A673 (cell line): Measurements from ENCODE around the gene HSFX2.

Experiments used
- EZH2 ChIP-seq: fragments of 200-600 bp; sonication (generic); IDR thresholded peaks from 2 replicates; pipeline ENCODE4 v1.6.1; 2017; ENCODE audit warnings: borderline replicate concordance, low read depth, mild to moderate bottlenecking, mixed read lengths, antibody characterized with exemption, low read length; ENCODE audit not compliant: poor library complexity, severe bottlenecking
- TF ChIP-seq, protein P1 (sequence below): fragments of 300-800, 200-600 bp; sonication (generic); conservative IDR thresholded peaks from 2 replicates; pipeline ENCODE4 v1.5.1; 2017; ENCODE audit warnings: low read depth, mild to moderate bottlenecking, antibody characterized with exemption, low read length, moderate library complexity, mixed read lengths

- TF ChIP-seq, protein P1, sequence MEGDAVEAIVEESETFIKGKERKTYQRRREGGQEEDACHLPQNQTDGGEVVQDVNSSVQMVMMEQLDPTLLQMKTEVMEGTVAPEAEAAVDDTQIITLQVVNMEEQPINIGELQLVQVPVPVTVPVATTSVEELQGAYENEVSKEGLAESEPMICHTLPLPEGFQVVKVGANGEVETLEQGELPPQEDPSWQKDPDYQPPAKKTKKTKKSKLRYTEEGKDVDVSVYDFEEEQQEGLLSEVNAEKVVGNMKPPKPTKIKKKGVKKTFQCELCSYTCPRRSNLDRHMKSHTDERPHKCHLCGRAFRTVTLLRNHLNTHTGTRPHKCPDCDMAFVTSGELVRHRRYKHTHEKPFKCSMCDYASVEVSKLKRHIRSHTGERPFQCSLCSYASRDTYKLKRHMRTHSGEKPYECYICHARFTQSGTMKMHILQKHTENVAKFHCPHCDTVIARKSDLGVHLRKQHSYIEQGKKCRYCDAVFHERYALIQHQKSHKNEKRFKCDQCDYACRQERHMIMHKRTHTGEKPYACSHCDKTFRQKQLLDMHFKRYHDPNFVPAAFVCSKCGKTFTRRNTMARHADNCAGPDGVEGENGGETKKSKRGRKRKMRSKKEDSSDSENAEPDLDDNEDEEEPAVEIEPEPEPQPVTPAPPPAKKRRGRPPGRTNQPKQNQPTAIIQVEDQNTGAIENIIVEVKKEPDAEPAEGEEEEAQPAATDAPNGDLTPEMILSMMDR = no peak
- TF ChIP-seq EZH2 = no peak
Measured at GRCh38 chrX:149628768-149629167, 33.7 kb upstream of the HSFX2 start.
